GM19463 (cell line): ENCODE data around the gene KCTD2.
A peak's percentile ranks its signal among the peaks of the same experiment; 100 is the strongest.
"Not testable (repeated sequence)": the region's sequence is repeated elsewhere in the genome, so short reads cannot be mapped to it uniquely, and the experiment has no call there.

Experiments
- ATAC-seq: cut with Tn5 transposase; IDR thresholded peaks from one replicate; pipeline ENCODE4 v1.9.1; 2021; ENCODE audit warnings: mild to moderate bottlenecking, moderate library complexity; ENCODE audit not compliant: unreplicated experiment

KCTD2 gene

DNA sequence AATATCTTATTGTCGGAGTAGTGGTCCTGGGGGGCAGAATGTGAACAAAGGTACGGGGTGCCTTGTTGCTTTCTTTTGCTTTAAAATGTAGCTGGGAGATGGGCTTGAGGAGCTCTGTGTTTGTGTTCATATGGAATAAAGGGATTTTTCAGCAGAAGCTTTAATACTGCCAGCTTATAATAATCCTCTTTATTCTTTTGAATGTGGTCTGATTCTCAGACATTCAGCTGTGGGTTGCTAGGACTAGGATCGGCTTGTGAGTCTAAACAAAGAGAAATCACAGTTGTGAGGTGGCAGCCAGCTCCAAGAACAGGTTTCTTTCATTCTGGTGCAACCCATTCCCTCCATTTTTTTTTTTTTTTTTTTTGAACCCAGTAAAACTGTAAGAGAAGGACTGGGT lies 27.3 kb upstream of the KCTD2 start:
- ATAC-seq, result no peak

DNA sequence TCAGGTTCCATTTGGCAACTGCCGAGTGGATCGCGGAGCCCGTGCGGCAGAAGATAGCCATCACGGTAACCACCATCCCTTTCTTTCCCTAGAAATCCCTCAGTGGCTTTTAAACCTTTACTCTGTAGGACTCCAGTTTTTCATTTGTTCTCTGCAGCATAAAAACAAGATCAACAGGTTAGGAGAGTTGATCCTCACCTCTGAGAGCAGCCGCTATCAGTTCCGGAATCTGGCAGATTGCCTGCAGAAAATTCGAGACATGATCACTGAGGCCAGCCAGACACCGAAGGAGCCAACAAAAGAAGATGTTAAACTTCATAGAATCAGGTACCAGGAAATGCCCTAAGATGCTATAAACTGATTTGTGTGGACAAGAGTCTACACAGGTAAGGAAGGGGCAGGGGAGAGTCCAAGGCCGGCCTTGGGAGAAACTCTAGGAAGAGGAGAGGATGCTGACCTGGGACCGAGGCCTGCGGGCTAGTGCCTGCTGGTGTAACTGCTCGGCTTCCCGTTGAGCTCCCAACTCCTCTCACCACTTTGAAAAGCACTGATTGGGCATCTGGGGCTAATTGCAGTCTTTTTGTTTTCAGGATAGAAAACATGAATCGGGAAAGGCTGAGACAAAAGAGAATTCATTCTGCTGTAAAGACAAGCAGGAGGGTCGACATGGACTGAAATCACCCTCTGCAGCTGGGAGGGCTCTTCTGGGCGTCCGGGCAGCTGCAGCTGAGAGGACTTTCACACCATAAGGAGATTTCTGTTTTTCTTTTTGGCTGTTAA lies 26.5 kb upstream of the KCTD2 start:
- no peak for ATAC-seq

DNA sequence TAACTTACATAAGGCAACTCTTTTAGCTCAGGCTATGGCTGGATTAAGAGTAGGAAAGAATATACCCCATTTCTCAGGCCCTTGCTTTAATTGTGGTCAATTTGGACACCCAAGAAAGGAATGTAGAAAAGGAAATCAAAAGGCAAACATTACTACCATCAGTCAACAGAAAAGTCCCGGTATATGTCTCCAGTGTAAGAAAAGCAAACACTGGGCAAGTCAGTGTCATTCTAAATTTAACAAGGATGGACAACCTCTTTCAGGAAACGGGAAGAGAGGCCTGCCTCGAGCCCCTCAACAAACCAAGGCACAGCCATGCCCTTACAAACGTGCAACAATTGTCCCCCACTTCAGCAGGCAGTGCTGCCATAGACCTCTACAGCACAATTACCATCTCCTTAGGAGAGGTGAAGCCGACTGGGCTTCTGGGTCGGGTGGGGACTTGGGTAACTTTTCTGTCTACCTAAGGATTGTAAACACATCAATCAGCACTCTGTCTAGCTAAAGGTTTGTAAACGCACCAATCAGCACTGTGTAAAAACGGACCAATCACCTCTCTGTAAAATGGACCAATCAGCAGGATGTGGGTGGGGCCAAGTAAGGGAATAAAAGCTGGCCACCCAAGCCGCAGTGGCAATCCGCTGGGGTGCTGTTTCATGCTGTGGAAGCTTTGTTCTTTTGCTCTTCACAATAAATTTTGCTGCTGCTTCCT lies 22.2 kb upstream of the KCTD2 start:
- no peak for ATAC-seq

DNA sequence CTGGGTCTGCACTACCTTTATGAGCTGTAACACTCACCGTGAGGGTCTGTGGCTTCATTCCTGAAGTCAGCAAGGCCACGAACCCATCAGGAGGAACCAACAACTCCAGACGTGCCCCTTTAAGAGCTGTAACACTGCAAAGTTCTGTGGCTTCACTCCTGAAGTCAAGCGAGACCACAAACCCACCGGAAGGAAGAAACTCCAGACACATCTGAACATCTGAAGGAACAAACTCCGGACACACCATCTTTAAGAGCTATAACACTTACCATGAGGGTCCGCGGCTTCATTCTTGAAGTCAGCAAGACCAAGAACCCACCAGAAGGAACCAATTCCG lies 21.7 kb upstream of the KCTD2 start:
- not testable (repeated sequence) for ATAC-seq

DNA sequence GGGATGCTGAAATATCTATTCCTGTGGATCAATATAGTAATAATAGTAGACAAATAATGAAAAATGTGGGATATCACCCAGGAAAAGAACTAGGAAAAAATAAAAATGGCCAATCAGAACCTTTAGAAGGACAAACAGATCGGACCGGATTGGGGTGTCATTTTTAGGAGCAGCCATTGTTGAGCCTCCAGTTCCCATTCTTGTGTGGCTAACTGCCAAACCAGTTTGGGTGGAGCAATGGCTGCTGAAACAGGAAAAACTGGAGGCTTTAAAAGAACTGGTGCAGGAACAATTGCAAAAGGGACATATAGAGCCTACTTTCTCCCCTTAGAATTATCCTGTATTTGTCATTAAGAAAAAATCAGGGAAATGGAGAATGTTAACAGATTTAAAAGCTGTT lies 20.4 kb upstream of the KCTD2 start:
- not testable (repeated sequence) for ATAC-seq

DNA sequence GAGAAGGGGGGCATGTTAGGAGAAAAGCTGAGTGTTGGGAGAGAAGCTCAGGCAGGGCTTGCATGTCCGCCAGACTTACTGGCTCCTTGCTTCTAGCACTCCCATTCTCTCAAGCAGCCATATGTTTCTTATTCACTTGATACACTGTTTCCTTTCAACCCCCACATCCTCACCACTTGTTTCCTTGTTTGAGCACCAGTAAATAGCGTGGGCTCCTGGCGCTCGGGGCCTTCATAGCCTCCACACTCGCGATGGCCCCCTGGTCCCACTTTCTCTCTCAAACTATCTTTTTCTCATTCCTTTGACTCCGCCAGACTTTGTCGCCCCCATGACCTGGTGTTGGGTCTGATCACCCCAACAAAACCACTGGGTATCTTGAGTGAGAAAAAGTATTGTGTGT lies 16.9 kb upstream of the KCTD2 start:
- ATAC-seq, result no peak

DNA sequence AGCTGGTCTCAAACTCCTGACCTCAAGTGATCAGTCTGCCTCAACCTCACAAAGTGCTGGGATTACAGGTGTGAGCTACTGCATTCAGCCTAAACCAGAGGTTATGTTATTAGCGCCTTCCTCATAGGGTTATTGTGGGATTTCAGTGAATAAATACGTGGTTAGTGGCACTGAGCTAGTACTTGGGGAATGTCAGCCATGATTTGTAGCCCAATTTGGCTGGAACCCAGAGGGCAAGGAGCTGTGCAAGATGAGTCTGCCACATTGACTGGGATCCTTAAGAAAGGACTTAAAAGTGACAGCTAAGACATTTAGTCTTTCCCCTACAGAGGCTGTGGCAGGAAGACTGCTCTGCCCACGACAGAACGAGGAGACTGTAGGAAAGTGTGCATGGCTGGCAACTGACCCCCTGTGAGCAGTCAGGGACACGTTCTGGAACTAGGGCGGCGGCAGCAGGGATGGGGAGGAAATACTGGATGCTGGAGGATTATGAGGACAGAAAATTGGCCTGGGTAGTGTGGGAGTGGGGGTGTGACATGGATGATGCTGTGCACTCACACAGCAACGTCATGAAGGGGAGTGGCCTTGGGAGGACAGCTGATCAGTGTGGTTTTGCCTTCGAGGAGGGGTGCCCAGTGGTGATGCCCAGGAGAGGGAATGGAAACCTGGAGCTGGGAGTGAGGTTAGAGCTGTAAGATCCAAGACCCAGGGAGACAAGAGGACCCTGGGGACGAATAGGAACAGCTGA lies 14.9 kb upstream of the KCTD2 start:
- no peak for ATAC-seq

DNA sequence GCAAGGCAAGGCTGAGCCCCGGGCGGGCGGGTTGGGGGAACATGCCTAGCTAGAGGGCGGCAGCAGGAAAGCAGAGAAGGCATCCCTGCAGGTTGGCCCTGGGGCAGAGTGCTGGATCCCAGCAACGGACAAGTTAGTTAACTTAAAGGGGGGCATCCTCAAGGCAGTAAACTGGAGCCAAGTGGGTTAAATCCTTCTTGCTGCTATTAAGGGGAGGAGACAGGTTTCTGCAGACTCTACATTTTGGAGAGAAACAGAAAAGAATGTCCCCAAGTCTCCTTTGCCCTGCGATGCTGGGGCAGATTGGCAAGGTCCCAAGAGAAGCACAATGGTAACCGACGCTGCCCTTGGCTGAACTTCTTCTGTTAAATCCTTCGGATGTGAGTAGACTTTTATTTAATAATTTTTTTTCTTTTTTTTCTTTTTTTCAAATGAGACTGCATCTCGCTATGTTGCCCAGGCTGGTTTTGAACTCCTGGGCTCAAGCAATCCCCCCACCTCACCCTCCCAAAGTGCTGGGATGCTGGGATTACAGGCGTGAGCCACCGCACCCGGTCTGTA lies 14.2 kb upstream of the KCTD2 start:
- no peak for ATAC-seq

DNA sequence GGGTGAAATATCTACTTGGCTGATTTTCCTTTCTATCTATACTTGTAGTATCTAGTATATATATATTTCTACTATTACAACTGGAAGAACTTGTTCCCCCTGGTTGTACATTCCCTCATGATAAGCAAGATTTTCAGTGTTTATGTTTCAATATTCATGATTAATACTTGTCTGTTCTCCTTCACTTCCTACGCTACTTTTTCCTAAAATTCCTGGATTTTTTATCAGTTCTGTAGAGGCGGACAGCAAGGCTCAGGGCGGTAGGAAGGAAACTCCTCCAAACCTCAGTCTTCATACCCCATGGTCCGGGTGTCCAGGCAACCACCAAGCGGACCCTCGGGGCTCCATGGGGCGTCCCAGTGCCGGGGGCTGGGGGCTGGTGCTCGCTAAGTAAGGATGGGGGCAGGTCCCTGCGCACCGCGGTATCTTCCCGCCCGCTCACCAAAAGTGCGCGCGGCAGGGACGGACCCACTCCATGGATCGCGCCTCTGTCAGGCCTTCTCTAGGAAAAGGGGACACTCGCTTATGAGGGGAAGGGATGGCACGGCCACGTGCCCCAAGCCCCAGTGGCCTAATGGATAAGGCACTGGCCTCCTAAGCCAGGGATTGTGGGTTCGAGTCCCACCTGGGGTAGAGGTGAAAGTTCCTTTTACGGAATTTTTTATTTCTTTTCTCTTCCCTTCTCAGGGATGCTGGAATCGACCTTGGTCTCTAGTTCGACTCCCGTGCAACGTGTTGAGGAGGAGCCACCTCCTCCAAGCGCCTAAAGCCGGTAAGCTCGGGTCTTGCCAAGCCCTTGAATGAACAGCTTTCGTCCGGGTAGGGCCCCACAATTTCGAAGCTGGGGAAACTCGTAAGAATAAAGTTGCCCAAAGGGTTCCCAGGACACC lies 13.4 kb upstream of the KCTD2 start:
- peak; percentile 42 for ATAC-seq

DNA sequence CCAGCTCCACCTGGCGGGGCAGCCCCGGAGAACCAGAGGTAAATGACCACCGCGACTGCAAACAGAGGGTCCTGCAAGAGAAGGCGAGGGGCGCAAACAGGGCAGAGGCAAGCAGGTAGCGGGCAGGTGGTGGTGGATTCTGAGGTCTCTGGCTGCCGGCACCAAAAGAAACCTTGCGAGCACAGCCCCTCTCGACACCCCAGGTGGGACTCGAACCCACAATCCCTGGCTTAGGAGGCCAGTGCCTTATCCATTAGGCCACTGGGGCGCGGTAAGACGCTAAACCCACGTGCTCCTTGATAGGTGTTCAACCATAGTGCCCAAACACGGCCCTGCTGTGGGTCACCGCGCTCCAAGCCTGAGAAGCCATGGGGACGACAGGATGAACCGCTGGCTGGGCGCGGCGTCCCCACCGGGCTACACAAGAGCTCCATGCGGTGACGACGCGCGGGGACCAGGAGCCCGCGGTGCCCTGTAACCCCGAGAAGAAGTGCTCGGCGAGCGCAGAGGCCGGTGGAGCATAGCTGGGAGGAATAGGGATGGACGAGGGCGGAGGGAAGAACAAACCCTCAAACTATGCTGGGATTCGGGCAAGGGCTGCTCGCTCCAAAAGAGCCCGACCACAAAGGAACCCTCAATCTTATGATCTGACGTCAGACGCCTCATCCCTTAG lies 12.7 kb upstream of the KCTD2 start:
- ATAC-seq, result peak; percentile 50

DNA sequence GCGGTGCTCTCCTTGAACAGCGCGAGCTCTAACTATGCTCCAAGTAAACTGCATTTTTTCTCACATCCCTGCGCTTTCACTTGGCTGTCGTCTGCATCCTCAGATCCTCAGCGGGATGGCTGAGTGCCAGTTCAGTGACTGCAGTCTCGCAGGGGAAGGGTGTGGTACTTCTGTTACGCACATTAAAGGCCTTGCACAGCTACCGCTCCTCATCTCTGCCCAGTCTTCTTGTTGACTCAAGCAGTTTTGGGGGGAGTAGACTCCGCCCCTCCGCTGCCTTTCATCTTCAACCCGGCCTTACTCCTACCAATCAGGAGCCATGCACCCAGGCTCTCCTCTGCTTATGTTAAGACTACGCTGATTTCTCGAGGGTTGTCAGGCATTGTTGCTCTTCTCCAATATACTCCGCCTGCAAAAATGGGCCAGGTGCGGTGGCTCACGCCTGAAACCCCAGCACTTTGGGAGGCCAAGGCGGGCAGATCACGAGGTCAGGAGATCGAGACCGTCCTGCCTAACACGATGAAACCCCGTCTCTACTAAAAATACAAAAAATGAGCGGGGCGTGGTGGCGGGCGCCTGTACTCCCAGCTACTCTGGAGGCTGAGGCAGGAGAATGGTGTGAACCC lies 10.3 kb upstream of the KCTD2 start:
- no peak for ATAC-seq

DNA sequence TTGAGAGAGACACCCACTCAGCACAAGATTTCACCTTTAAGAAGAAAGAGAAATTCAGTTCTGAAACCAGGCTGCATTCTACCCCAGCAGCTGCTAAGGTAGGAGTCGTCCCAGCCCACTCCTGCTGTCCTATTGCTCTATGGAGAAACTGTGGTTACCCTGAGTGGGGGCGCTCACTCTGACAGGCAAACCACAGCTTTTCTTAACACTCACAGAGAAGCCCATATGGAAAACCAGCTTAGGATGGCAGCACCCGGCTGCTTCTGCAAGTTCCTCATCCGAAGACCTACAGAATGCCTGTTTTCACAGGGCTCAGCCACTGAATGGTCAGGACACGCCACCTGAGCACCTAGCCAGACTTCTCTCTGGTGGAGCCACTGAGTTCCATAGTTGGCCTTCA lies 7.8 kb upstream of the KCTD2 start:
- ATAC-seq, result no peak

DNA sequence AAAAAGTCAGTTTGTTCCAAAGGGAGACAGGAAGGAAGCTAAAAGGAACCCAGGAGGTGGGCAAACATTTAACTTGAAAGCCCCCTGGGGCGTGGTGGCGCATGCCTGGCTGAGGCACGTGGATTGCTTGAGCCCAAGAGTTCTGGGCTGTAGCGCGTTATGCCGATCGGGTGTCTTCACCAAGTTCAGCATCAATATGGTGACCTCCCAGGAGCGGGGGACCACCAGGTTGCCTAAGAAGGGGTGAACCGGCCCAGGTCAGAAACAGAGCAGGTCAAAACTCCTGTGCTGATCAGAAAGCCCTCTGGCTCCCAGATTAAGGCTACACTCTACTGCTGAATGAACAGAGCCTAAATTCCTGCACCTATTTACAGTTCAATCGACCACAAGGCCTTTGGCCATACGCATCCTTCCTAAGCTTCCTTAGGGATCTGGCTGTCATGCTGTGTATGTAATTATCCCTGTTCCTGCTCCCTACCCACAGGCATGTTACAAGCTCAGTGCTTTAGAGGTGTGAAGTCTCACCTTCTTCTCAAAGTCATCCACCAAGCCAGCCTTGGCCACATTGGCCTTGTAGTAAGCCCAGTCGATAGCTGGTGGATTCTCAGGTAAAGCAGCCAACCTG lies 5.3 kb upstream of the KCTD2 start:
- ATAC-seq, result no peak

DNA sequence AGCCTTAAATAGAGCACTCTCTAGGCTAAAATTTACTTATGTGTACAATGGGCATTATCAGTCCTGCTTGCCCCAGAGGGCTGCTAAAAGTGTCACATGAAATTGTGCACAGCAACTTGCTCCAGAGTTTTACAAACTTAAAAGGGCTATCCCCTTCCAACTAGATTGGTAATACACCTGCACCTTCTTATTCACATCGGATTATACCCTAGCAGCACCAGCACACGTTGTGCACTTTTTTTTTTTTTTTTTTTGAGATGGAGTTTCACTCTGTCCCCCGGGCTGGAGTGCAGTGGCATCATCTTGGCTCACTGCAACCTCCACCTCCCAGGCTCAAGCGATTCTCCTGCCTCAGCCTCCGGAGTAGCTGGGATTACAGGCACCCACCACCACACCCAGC lies 3.2 kb upstream of the KCTD2 start:
- ATAC-seq, result not testable (repeated sequence)

DNA sequence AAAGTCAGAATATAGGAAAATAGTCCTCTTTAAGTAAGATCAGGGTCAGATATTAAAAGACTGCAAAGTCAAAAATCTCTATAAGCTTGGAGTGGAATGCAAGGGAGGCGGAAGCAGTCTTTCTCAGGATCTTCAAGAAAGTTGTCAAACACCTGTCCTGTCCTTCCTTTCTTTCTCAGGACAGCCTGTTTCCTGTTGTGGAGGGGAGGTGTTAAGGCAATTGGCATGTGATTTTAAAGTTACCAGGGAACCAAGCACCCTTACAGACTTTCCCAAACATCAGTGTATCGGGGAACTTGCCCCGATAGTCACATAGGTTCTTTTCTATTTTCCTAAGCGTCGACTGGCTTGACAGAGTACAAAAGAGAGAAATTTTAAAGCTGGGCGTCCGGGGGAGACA lies 2.3 kb upstream of the KCTD2 start:
- no peak for ATAC-seq

DNA sequence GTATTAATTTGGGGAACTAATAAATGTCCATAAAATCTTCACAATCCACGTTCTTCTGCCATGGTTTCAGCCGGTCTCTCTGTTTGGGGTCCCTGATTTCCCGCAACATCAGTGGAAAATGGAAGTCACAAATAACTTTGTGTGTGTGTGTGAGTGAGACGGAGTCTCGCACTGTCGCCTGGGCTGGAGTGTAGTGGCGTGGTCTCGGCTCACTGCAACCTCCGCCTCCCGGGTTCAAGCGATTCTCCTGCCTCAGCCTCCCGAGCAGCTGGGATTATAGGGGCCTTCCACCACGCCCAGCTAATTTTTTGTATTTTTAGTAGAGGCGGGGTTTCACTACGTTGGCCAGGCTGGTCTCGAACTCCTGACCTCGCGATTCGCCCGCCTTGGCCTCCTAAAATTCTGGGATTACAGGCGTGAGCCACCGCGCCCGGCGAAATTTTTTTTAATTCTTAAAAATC lies 1.0 kb upstream of the KCTD2 start:
- ATAC-seq, result not testable (repeated sequence)

DNA sequence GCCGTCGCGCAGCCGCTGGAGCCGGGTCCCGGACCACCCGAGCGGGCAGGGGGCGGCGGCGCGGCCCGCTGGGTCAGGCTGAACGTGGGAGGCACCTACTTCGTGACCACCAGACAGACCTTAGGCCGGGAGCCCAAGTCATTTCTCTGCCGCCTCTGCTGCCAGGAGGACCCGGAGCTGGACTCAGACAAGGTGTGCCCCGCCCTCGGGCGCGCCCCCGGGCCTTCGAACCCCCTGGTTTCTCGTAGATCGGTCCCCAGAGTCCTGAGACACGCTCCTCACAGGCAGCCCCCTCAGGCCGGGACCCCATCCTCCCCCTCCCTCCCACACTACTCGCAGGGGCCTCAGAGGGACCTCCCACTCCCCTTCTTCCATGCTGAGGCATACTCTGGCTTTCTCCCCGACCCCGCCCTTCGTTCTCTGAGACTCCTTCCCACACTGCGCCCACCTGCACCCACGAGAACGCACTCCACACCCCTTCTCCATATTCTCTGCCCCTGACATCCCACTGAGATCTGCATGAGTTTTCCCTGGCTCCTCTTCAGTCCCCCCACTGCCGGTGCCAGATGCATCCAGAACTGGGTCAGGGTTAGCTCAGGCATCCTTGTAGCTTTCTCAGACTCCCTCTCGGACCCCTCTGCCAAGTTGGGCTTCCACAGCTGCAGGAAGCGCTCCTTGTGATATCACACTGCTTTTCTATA lies 523 bp downstream of the KCTD2 start:
- peak; percentile 12 for ATAC-seq

DNA sequence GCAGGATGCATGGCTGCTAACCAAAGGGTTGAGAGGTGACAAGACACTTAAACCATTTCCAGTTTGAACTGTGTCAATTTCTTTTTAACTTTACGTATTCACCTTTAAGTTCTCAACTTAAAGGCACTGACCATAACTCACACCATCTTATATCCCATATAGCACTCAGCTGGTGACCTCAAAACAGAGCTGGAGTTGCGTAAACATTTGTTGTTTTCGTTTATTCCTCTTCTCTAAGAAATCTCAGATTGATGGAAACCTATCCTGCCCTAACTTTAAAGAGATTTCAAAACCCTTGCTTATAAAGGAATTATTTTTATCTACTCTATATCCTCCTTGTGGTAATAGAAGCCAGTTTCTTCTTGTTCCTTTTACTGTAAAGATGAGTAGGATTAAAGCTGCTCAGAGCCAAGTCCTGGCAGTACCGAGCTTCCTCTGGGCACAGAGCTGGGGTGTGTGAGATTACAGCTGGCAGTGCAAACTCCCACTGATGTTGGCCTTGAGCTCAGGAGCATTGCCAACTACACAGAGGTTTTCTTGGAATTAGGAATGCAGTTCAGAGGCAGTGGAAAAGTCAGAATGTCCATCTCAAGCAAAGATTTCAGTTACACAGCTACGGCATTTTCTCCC lies 1.3 kb downstream of the KCTD2 start:
- no peak for ATAC-seq
